Heart right ventricle (tissue), 16 donors: ENCODE measurements around the gene PIM3. TPM values are rescaled to one million over a fixed set of nuclear protein-coding genes. Genes with fewer than 3 reads are reported as not detected.

ENCODE experiments used
- ATAC-seq, 8 donors: fragments of 200-7000 bp; cut with Tn5 transposase; one replicate each; pipeline ENCODE4 v1.9.1; 2020; ENCODE audit warnings: mild to moderate bottlenecking in 8 of 8, moderate library complexity in 8 of 8, moderate number of reproducible peaks in 1 of 8
- DNase-seq, 2 donors: peaks; one replicate each; pipeline ENCODE4 v3.0.0-alpha.2; 2020
- H3K27ac ChIP-seq, 10 donors: fragments of 200-600 bp; sonication (generic) in 2 of 10; one replicate each; pipeline versions ENCODE4 v1.5.0 to v1.8.0; 2020 to 2022; ENCODE audit warnings: mild to moderate bottlenecking in 3 of 10
- H3K27me3 ChIP-seq, 7 donors: fragments of 200-600 bp; one replicate each; pipeline ENCODE4 v1.8.0; 2021 to 2022; ENCODE audit warnings: mild to moderate bottlenecking in 2 of 7
- H3K36me3 ChIP-seq, 9 donors: fragments of 200-600 bp; sonication (generic) in 1 of 9; one replicate each; pipeline versions ENCODE4 v1.5.0 to v1.8.0; 2020 to 2022; ENCODE audit warnings: mild to moderate bottlenecking in 2 of 9
- H3K4me1 ChIP-seq, 9 donors: fragments of 200-600 bp; sonication (generic) in 1 of 9; one replicate each; pipeline versions ENCODE4 v1.5.0 to v1.8.0; 2020 to 2022; ENCODE audit warnings: mild to moderate bottlenecking in 4 of 9
- H3K4me3 ChIP-seq, 10 donors: fragments of 200-600 bp; sonication (generic) in 2 of 10; one replicate each; pipeline versions ENCODE4 v1.5.0 to v1.8.0; 2020 to 2022; ENCODE audit warnings: mild to moderate bottlenecking in 7 of 10, moderate library complexity in 2 of 10
- H3K9me3 ChIP-seq, 11 donors: fragments of 200-600 bp in 10 of 11; sonication (generic) in 2 of 11; one replicate each; pipeline versions ENCODE4 v1.5.0 to v1.8.0; 2013 to 2022; ENCODE audit warnings: mild to moderate bottlenecking in 2 of 11, control low read depth in 1 of 11, moderate library complexity in 1 of 11
- WGBS, 2 donors: extraction: QIAGEN DNeasy Blood & Tissue Kit; methylation state at CpG; one replicate each; pipeline ENCODE4 v1.1.7; 2013; ENCODE audit warnings: inconsistent platforms in 1 of 2; 5-methylcytosine and 5-hydroxymethylcytosine counted together
- intact Hi-C, 10 donors: fragments of 100-400 bp; cut with DNase I; formaldehyde crosslinking; loops; one replicate each; pipeline versions ENCODE4 v1.11.1 to v1.14.2; 2022
- polyA plus RNA-seq, 2 donors: library from polyadenylated mRNA; stranded (reverse); fragments of 200-250 nt; gene quantifications; one replicate each; pipeline ENCODE4 v1.2.3, GENCODE V29; 2013
- total RNA-seq, 10 donors: library from RNA; stranded (reverse); fragmentation: NEBNext Ultra II Directional in 3 of 10; extraction: Animal tissue kit (Norgen Biotek cat#: 25700) in 3 of 10; gene quantifications; one replicate each; pipeline versions ENCODE4 v1.2.1 to v1.2.4, GENCODE V29; 2021 to 2023
- TF ChIP-seq, protein P1 (sequence below), 9 donors: fragments of 200-600 bp; sonication (generic) in 2 of 9; IDR thresholded peaks; one replicate each; pipeline versions ENCODE4 v1.5.0 to v1.8.0; 2021 to 2022; ENCODE audit warnings: antibody characterized with exemption in 9 of 9, mild to moderate bottlenecking in 5 of 9, moderate library complexity in 1 of 9
- donor health status: Arrhythmogenic right ventricular cardiomyopathy.
- donor health status: ischemic (EF 13 %, LVEDD 7.1; RV severe dilation, severe dysfunction).
- donor health status: healthy with polysubstance abuse.
- donor health status: DM: no; HTN: yes; CAD: no.
- donor health status: DM: no; HTN: no; CAD: no.
- donor health status: ischemic (EF 25% LVEDD 6.9; RV normal size, moderate dysfunction).
- donor health status: ischemic (EF 25% LVEDD 5.7; RV mildly dilated, moderate dysfunction).
- donor health status: healthy.
- donor health status: DM: yes; HTN: yes; CAD: no.
- donor health status: Ischemic cardiomyopathy.
- donor health status: ischemic (EF 35%, LVEDD 5.7; RV mildly dilated, moderate dysfunction).
- donor health status: nonischemic (EF 11% LVEDD 7.7; RV severe dilation, severe dysfunction).
- donor health status: DM: yes; HTN: yes; CAD: no.
- donor health status: PGD.
- donor health status: ischemic (EF 29% LVEDD 5.4; RV normal size, mild dysfunction).
- donor health status: nonischemic (EF 23%, LVEDD 6.1; RV moderate dilation, normal function).

The PIM3 gene
- total and polyA plus RNA-seq, 12 donors, result 27.4 to 81.6 (median 43.7) TPM

DNA sequence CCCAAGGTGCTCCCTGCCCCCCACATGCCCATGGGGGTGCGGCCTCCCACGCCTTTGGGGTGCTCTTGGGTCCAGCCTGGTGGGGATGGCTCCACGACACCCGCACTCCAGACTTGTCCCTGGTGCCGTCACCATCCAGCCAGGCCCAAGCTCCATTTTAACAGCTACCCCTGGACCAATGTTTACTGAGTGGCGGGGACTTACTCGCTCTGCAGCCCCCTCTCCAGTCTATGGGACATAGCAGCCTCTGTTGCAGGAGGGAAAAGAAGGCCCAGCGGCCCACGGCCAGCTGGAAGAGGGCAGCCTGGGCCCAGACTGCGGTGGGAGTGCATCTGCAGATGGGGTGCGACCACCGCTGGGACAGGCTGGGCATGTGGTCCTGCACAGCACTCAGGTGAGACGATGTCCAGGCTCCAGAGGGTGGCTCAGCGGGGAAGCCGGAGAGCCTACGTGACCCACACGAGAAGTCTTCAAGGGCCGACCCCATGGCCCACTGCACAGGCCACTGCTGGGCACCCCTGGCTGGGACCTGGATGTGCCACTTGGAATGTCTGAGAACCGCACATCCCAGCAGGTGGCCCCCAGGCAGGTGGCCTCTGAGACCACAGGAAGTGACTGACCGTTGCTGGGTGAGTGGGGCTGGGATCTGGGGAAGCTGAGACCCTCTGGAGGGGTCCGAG is 33.9 kb downstream of the PIM3 start:
- Histone ChIP-seq H3K27me3 (peaks cover 0 to 7% (median 0%) of the 10 kb centered on the region in 7 donors), H3K4me3 (no peak overlapping the region), H3K4me1 (peaks cover 0 to 10% (median 3%) of the 10 kb centered on the region in 9 donors), H3K27ac (no peak overlapping the region), H3K9me3 (peaks cover 0 to 27% (median 11%) of the 10 kb centered on the region in 11 donors), H3K36me3 (no peaks in the 10 kb centered on the region)
- DNase-seq, result no peak
- ATAC-seq, result no peak
- WGBS, 2 donors, result 90 to 93% methylated on average over 20 to 21 of the region's 21 CpGs
- TF ChIP-seq, protein P1, sequence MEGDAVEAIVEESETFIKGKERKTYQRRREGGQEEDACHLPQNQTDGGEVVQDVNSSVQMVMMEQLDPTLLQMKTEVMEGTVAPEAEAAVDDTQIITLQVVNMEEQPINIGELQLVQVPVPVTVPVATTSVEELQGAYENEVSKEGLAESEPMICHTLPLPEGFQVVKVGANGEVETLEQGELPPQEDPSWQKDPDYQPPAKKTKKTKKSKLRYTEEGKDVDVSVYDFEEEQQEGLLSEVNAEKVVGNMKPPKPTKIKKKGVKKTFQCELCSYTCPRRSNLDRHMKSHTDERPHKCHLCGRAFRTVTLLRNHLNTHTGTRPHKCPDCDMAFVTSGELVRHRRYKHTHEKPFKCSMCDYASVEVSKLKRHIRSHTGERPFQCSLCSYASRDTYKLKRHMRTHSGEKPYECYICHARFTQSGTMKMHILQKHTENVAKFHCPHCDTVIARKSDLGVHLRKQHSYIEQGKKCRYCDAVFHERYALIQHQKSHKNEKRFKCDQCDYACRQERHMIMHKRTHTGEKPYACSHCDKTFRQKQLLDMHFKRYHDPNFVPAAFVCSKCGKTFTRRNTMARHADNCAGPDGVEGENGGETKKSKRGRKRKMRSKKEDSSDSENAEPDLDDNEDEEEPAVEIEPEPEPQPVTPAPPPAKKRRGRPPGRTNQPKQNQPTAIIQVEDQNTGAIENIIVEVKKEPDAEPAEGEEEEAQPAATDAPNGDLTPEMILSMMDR (IDR thresholded peaks at IDR 0.05), result no peak
- intact Hi-C loops, result loop anchor here in 3 of 10 donors (5.0 to 10.0 kb wide), 3 partner anchors 38 to 70 kb away; no protein-coding TSS in a partner anchor

DNA sequence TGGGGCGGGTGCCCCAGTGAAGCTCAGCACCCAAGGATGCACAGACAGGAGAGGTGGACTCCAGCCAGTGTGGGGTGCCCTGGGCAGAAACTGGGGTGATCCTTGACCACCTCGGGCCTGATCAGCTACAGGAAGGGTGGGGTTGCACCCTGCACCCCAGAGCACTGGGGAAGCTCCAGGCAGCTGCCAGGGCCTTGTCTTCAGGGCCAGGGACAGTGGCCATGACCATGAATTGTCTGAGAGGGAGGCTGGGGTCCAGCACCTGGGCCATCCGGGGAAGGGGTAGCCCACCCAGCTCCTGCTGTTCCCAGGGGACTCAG is 34.4 kb downstream of the PIM3 start:
- TF ChIP-seq, protein P1 (IDR thresholded peaks at IDR 0.05), result no peak
- intact Hi-C loops, result loop anchor here in 1 of 10 donors (10.0 kb wide), 1 partner anchor 70 kb away; no protein-coding TSS in a partner anchor
- H3K27me3 ChIP-seq, result peaks cover 0 to 11% (median 4%) of the 10 kb centered on the region in 7 donors
- ATAC-seq (no peak), DNase-seq (no peak)
- H3K4me3 ChIP-seq, result no peak overlapping the region
- H3K4me1 ChIP-seq, result peaks cover 0 to 14% (median 6%) of the 10 kb centered on the region in 9 donors
- no peak overlapping the region for H3K27ac ChIP-seq
- WGBS, 2 donors, result 63 to 79% methylated on average over 3 of the region's 3 CpGs
- H3K36me3 ChIP-seq, result no peaks in the 10 kb centered on the region
- H3K9me3 ChIP-seq, result peaks cover 0 to 24% (median 11%) of the 10 kb centered on the region in 11 donors

GRCh38 chr22:49995361-49996118 is 35.0 kb downstream of the PIM3 start:
- TF ChIP-seq, protein P1 (IDR thresholded peaks at IDR 0.05), result no peak
- intact Hi-C loops, result loop anchor here in 1 of 10 donors (10.0 kb wide), 1 partner anchor 71 kb away; no protein-coding TSS in a partner anchor
- Histone ChIP-seq H3K4me1 (peaks cover 0 to 14% (median 6%) of the 10 kb centered on the region in 9 donors), H3K27ac (no peak overlapping the region), H3K27me3 (peaks cover 0 to 16% (median 9%) of the 10 kb centered on the region in 7 donors), H3K36me3 (no peaks in the 10 kb centered on the region), H3K9me3 (peaks cover 0 to 19% (median 11%) of the 10 kb centered on the region in 11 donors), H3K4me3 (no peak overlapping the region)
- 87 to 90% methylated on average over 10 of the region's 10 CpGs for WGBS, 2 donors
- ATAC-seq (no peak), DNase-seq (no peak)

GRCh38 chr22:49996119-49996517 is 35.5 kb downstream of the PIM3 start:
- TF ChIP-seq, protein P1 (IDR thresholded peaks at IDR 0.05), result no peak
- ATAC-seq, result no peak
- 92 to 93% methylated on average over 4 of the region's 4 CpGs for WGBS, 2 donors
- no peak for DNase-seq
- H3K9me3 ChIP-seq, result peaks cover 0 to 13% (median 6%) of the 10 kb centered on the region in 11 donors
- no peaks in the 10 kb centered on the region for H3K36me3 ChIP-seq
- intact Hi-C loops, result loop anchor here in 1 of 10 donors (10.0 kb wide), 1 partner anchor 71 kb away; no protein-coding TSS in a partner anchor
- no peak overlapping the region for H3K4me3 ChIP-seq
- H3K4me1 ChIP-seq, result peaks cover 0 to 14% (median 6%) of the 10 kb centered on the region in 9 donors
- H3K27me3 ChIP-seq, result peaks cover 0 to 17% (median 9%) of the 10 kb centered on the region in 7 donors
- H3K27ac ChIP-seq, result no peak overlapping the region
